GM10266 (cell line): ENCODE data around the gene SLC44A1.

Experiments
- DNase-seq: peaks from one replicate; pipeline ENCODE4 v3.0.0; 2012; ENCODE audit errors: extremely low spot score
- CTCF ChIP-seq: IDR thresholded peaks from 2 replicates; pipeline ENCODE4 v1.5.1; 2012; ENCODE audit warnings: mild to moderate bottlenecking, low read depth; ENCODE audit not compliant: control insufficient read depth, insufficient read depth; ENCODE audit errors: missing control alignments

The SLC44A1 gene

GRCh38 chr9:105390871-105391270 is 146.4 kb downstream of the SLC44A1 start:
- TF ChIP-seq CTCF = no peak
- no peak for DNase-seq

- TF ChIP-seq CTCF = no peak
- no peak for DNase-seq
These were observed 146.8 kb downstream of the SLC44A1 start for GRCh38 chr9:105391288-105391687.

DNA sequence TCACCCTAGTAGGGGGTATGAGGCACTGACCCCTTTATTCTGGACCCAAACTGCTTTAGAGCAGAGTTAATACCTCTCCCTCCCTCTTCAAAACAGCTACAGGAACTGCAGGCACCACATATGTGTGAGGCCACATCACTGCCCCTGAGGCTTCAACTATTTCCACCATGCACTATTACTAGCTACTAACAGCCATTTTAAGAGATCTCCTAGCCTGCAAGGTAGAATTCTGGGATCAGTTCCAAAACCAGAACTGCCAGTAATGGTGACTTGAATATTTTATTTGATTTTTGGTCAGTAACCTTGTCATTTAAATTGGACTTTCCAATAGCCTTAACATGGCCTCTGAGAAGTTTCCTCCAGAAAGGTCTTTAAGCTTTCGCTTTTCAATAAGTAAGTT is 148.1 kb downstream of the SLC44A1 start:
- no peak for TF ChIP-seq CTCF
- no peak for DNase-seq

DNA sequence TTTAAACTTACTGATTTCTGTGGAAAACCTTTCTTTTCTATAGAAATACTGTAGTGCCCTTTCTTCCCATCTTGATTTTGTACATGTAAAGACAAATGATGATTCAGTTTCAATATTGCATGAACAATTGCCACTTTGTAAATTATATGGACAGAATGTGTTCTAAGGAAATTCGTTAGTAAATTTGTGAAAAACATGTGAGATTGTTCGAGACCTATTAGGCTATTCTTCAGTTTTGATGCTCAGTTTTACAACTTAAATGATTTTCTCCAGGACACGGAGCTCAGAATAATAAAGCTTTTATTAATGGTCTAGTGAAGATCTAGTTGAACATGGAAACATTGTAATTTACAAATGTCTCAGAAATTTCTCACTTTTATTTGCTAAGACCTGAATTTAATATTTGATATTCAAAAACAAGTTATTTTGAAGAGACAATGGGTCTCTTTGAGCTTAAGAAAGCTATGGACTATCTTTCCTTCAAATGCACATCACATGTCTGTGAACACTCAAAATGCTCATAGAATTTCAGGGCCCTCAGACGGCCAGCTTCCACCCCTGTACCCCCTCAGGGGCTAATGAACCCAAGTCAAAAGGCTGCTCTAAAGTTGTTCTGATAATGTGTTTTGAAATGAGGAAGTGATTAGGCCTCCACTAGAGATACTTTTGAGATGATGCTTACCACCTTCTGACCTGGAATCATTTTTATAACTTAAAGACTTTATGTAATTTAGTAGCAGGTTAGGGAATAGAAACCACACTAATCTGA is 149.3 kb downstream of the SLC44A1 start:
- DNase-seq = no peak
- no peak for TF ChIP-seq CTCF

- no peak for TF ChIP-seq CTCF
- no peak for DNase-seq
These were observed 152.0 kb downstream of the SLC44A1 start for GRCh38 chr9:105396441-105396840.

DNA sequence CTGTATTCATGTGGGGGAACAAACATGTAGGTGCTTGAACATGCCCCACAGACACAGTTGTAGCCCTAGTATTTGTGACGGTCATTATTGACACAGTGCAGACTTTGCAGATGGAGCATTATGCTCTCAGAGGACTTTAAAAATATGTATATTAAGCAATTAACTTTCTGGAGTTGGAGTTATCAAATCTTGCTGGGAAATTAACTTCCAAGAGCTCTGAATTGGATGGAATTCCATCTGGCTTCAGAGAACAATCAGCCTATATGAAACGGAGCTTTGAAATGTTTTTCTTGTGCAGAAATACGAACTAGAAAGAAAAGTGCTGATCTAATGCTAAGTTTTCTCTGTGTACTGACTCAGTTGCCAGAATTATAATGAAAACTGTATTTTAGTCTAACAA is 152.4 kb downstream of the SLC44A1 start:
- no peak for DNase-seq
- no peak for TF ChIP-seq CTCF

DNA sequence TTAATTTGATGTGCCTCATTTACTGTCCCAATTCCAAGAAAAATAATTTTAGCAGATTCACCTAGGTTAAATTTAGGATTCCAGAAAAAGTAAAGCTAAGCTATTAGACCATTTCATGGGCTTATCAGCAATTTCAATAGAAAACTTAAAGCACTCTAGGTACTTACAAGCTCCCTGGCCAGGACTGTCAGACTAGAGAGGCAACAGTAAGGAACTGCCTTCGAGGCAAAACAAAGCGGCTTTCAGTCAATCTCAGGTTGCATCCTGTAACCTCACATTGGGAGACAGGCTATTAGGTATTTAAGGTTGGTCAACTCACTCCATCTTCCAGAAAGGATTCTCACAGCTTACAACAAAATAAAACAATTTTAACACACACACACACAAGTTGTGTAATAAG is 154.7 kb downstream of the SLC44A1 start:
- DNase-seq = no peak
- TF ChIP-seq CTCF = no peak
